ENCODE results near the gene ROCK1.
"Not testable (repeated sequence)": the region's sequence is repeated elsewhere in the genome, so short reads cannot be mapped to it uniquely, and the experiment has no call there.

ROCK1 gene

DNA sequence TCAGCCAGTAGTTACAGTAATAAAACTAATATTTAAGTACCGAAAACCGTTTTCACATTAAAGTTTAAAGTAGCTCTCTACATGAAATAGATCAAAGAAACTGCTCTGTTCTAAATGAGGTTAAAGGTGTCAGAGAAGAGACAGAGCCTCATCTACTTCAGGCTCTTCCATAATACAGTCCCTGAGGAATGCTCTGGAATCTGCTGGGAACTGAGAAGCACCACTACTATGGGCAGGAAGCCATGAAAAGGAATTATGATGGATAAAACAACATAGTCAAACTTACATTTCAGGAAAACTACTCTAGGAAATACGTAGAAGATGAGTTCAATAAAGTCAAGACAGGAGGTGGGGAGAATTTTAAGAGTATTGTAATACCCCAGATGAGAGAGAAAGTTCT, 60.0 kb downstream of the ROCK1 start:
- H3K27me3 ChIP-seq (ENCODE audit: control insufficient read depth, insufficient read depth, low read length), result no peaks in the 10 kb centered on the region

GRCh38 chr18:21049306-21049705, 62.3 kb downstream of the ROCK1 start:
- Histone ChIP-seq H3K4me1 (ENCODE audit: control insufficient read depth, insufficient read depth, low read length) (no peaks in the 10 kb centered on the region), H3K9me3 (ENCODE audit: control insufficient read depth, insufficient read depth, low read depth, low read length) (no peaks in the 10 kb centered on the region), H3K36me3 (ENCODE audit: control insufficient read depth, insufficient read depth, low read length) (peaks cover under 1% of the 10 kb centered on the region; the same call in 1 of the 2 replicates), H3K27ac (ENCODE audit: low read depth, low read length) (no peak overlapping the region), H3K4me3 (ENCODE audit: low read depth, low read length) (no peak overlapping the region), H3K27me3 (ENCODE audit: control insufficient read depth, insufficient read depth, low read length) (no peaks in the 10 kb centered on the region), H3K9ac (ENCODE audit: low read length) (no peak overlapping the region)

More for the DNA sequence above, 60.0 kb downstream of the ROCK1 start:
- Histone ChIP-seq H3K36me3 (ENCODE audit: control insufficient read depth, insufficient read depth, low read length) (no peaks in the 10 kb centered on the region), H3K4me3 (ENCODE audit: low read depth, low read length) (no peak overlapping the region), H3K27ac (ENCODE audit: low read depth, low read length) (no peak overlapping the region), H3K9ac (ENCODE audit: low read length) (no peak overlapping the region), H3K4me1 (ENCODE audit: control insufficient read depth, insufficient read depth, low read length) (no peaks in the 10 kb centered on the region), H3K9me3 (ENCODE audit: control insufficient read depth, insufficient read depth, low read depth, low read length) (no peaks in the 10 kb centered on the region)

GRCh38 chr18:21047126-21047525, 64.5 kb downstream of the ROCK1 start:
- Histone ChIP-seq H3K27ac (ENCODE audit: low read depth, low read length) (no peak overlapping the region), H3K27me3 (ENCODE audit: control insufficient read depth, insufficient read depth, low read length) (no peaks in the 10 kb centered on the region), H3K36me3 (ENCODE audit: control insufficient read depth, insufficient read depth, low read length) (peaks cover 5% of the 10 kb centered on the region; the same call in 1 of the 2 replicates), H3K4me1 (ENCODE audit: control insufficient read depth, insufficient read depth, low read length) (no peaks in the 10 kb centered on the region), H3K9ac (ENCODE audit: low read length) (no peak overlapping the region), H3K4me3 (ENCODE audit: low read depth, low read length) (no peak overlapping the region), H3K9me3 (ENCODE audit: control insufficient read depth, insufficient read depth, low read depth, low read length) (no peaks in the 10 kb centered on the region)

- Histone ChIP-seq H3K9ac (ENCODE audit: low read length) (no peak overlapping the region), H3K4me3 (ENCODE audit: low read depth, low read length) (no peak overlapping the region), H3K27ac (ENCODE audit: low read depth, low read length) (no peak overlapping the region), H3K4me1 (ENCODE audit: control insufficient read depth, insufficient read depth, low read length) (no peaks in the 10 kb centered on the region), H3K9me3 (ENCODE audit: control insufficient read depth, insufficient read depth, low read depth, low read length) (no peaks in the 10 kb centered on the region), H3K27me3 (ENCODE audit: control insufficient read depth, insufficient read depth, low read length) (no peaks in the 10 kb centered on the region), H3K36me3 (ENCODE audit: control insufficient read depth, insufficient read depth, low read length) (peaks cover 24% of the 10 kb centered on the region)
These were observed 71.1 kb downstream of the ROCK1 start for GRCh38 chr18:21040466-21040865.

DNA sequence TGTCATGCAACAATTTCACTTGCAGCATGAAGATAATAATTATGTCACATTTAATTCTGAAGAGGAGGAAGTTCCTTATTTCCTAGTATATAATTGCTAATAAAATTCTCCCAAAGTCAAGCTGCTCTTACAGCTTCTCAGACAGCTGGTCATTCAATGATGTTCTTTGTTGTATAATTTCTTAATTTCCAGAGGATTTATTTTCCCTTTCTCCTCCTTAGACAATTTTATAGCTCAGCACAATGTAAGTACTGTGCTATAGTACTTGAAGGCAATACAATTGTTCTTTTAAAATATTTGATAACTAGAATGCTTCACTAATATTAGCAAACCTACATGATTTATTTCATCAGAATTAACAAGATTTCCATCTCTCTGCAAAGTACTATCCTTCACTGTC, 73.4 kb downstream of the ROCK1 start:
- Histone ChIP-seq H3K27ac (ENCODE audit: low read depth, low read length) (no peak overlapping the region), H3K27me3 (ENCODE audit: control insufficient read depth, insufficient read depth, low read length) (no peaks in the 10 kb centered on the region), H3K9me3 (ENCODE audit: control insufficient read depth, insufficient read depth, low read depth, low read length) (no peaks in the 10 kb centered on the region), H3K9ac (ENCODE audit: low read length) (no peak overlapping the region), H3K36me3 (ENCODE audit: control insufficient read depth, insufficient read depth, low read length) (peaks cover 19% of the 10 kb centered on the region), H3K4me1 (ENCODE audit: control insufficient read depth, insufficient read depth, low read length) (no peaks in the 10 kb centered on the region), H3K4me3 (ENCODE audit: low read depth, low read length) (no peak overlapping the region)

DNA sequence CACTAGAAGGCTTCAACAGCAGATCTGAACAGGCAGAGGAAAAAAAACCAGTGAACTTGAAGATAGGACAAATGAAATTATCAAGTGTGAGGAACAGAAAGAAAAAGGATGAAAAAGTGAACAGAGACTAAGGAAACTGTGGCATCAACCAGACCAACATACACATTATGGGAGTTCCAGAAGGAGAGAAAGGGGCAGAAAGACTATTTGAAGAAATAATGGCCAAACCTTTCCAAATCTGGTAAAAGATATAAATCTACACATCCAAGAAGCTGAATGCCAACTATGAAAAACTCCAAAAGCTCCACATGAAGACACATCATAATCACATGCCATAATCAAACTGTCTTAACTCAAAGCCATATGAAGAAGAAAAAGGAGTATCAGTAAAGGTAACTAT, 79.8 kb downstream of the ROCK1 start:
- Histone ChIP-seq H3K27ac (ENCODE audit: low read depth, low read length) (no peak overlapping the region), H3K9ac (ENCODE audit: low read length) (no peak overlapping the region), H3K36me3 (ENCODE audit: control insufficient read depth, insufficient read depth, low read length) (peaks cover 9% of the 10 kb centered on the region), H3K27me3 (ENCODE audit: control insufficient read depth, insufficient read depth, low read length) (no peaks in the 10 kb centered on the region), H3K4me1 (ENCODE audit: control insufficient read depth, insufficient read depth, low read length) (no peaks in the 10 kb centered on the region), H3K4me3 (ENCODE audit: low read depth, low read length) (no peak overlapping the region), H3K9me3 (ENCODE audit: control insufficient read depth, insufficient read depth, low read depth, low read length) (peaks cover 4% of the 10 kb centered on the region; the same call in 1 of the 2 replicates)

- H3K36me3 ChIP-seq (ENCODE audit: control insufficient read depth, insufficient read depth, low read length), result peaks cover 28% of the 10 kb centered on the region
- not testable (repeated sequence) for H3K27me3 ChIP-seq (ENCODE audit: control insufficient read depth, insufficient read depth, low read length); H3K27ac ChIP-seq (ENCODE audit: low read depth, low read length); H3K4me3 ChIP-seq (ENCODE audit: low read depth, low read length); H3K9me3 ChIP-seq (ENCODE audit: control insufficient read depth, insufficient read depth, low read depth, low read length); H3K4me1 ChIP-seq (ENCODE audit: control insufficient read depth, insufficient read depth, low read length); H3K9ac ChIP-seq (ENCODE audit: low read length)
These were observed 93.4 kb downstream of the ROCK1 start for GRCh38 chr18:21018257-21018656.

DNA sequence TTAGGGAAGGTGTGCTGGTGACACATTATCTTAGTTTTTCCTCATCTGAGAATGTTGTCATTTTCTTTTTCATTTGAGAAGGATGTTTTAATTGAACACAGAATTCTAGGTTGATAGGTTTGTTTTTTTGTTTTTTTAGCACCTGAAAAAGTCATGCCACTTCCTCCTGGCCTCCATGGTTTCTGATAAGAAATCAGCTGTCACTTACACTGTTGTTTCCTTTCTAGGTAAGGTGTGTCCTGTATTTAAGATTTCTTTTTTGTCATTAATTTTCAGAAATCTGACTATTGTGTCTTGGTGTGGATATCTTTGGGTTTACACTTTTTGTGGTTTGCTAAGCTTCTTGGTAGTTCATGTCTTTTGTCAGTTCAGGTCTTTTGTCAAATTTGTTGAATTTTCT, 99.3 kb downstream of the ROCK1 start:
- Histone ChIP-seq H3K9me3 (ENCODE audit: control insufficient read depth, insufficient read depth, low read depth, low read length) (peaks cover 3% of the 10 kb centered on the region; the same call in 1 of the 2 replicates), H3K27me3 (ENCODE audit: control insufficient read depth, insufficient read depth, low read length) (no peaks in the 10 kb centered on the region), H3K9ac (ENCODE audit: low read length) (no peak overlapping the region), H3K4me1 (ENCODE audit: control insufficient read depth, insufficient read depth, low read length) (no peaks in the 10 kb centered on the region), H3K4me3 (ENCODE audit: low read depth, low read length) (no peak overlapping the region), H3K27ac (ENCODE audit: low read depth, low read length) (no peak overlapping the region), H3K36me3 (ENCODE audit: control insufficient read depth, insufficient read depth, low read length) (peaks cover 49% of the 10 kb centered on the region)

DNA sequence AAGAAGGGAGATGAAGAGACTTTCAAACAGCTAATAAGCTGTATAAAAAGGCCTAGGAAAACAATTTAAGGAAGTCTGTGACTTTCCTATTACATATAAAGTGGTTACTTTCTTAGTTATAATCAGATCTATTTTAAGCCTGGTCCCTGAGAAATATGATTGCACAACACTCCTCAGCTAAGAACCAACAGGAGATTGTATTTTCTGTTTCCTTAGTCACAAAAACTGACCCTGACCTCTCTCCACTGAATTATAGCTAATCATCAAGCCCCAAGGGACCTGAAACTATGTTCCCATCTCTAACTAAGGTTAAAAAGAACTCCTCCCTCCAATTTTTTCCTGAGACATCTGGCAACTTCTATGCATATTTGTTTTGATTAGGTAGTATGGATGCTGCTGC, 106.9 kb downstream of the ROCK1 start:
- H3K4me1 ChIP-seq (ENCODE audit: control insufficient read depth, insufficient read depth, low read length), result no peaks in the 10 kb centered on the region
- H3K9me3 ChIP-seq (ENCODE audit: control insufficient read depth, insufficient read depth, low read depth, low read length), result no peaks in the 10 kb centered on the region
- no peak overlapping the region for H3K4me3 ChIP-seq (ENCODE audit: low read depth, low read length)
- no peak overlapping the region for H3K9ac ChIP-seq (ENCODE audit: low read length)
- H3K27me3 ChIP-seq (ENCODE audit: control insufficient read depth, insufficient read depth, low read length), result no peaks in the 10 kb centered on the region
- peaks cover 39% of the 10 kb centered on the region for H3K36me3 ChIP-seq (ENCODE audit: control insufficient read depth, insufficient read depth, low read length)
- no peak overlapping the region for H3K27ac ChIP-seq (ENCODE audit: low read depth, low read length)

- Histone ChIP-seq H3K9ac (ENCODE audit: low read length) (no peak overlapping the region), H3K4me3 (ENCODE audit: low read depth, low read length) (no peak overlapping the region), H3K4me1 (ENCODE audit: control insufficient read depth, insufficient read depth, low read length) (no peaks in the 10 kb centered on the region), H3K9me3 (ENCODE audit: control insufficient read depth, insufficient read depth, low read depth, low read length) (no peaks in the 10 kb centered on the region), H3K27me3 (ENCODE audit: control insufficient read depth, insufficient read depth, low read length) (no peaks in the 10 kb centered on the region), H3K36me3 (ENCODE audit: control insufficient read depth, insufficient read depth, low read length) (peaks cover 17% of the 10 kb centered on the region), H3K27ac (ENCODE audit: low read depth, low read length) (no peak overlapping the region)
These were observed 110.9 kb downstream of the ROCK1 start for GRCh38 chr18:21000667-21001066.

DNA sequence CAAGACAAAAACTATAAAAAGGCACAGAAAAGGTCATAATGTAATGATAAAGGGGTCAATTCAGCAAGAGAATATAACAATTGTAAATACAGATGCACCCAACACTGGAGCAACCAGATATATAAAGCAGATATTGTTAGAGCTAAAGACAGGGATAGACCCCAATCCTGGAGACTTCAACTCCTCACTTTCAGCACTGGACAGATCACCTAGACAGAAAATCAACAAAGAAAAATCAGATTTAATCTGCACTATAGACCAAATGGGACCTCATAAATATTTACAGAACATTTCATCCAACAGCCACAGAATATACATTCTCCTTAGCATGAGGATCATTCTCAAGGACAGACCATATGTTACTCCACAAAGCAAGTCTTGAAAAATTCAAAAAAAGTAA, 114.2 kb downstream of the ROCK1 start:
- H3K27ac ChIP-seq (ENCODE audit: low read depth, low read length), result no peak overlapping the region
- peaks cover 4% of the 10 kb centered on the region for H3K36me3 ChIP-seq (ENCODE audit: control insufficient read depth, insufficient read depth, low read length)
- H3K27me3 ChIP-seq (ENCODE audit: control insufficient read depth, insufficient read depth, low read length), result no peaks in the 10 kb centered on the region
- H3K9me3 ChIP-seq (ENCODE audit: control insufficient read depth, insufficient read depth, low read depth, low read length), result no peaks in the 10 kb centered on the region
- H3K9ac ChIP-seq (ENCODE audit: low read length), result no peak overlapping the region
- H3K4me3 ChIP-seq (ENCODE audit: low read depth, low read length), result no peak overlapping the region
- no peaks in the 10 kb centered on the region for H3K4me1 ChIP-seq (ENCODE audit: control insufficient read depth, insufficient read depth, low read length)

DNA sequence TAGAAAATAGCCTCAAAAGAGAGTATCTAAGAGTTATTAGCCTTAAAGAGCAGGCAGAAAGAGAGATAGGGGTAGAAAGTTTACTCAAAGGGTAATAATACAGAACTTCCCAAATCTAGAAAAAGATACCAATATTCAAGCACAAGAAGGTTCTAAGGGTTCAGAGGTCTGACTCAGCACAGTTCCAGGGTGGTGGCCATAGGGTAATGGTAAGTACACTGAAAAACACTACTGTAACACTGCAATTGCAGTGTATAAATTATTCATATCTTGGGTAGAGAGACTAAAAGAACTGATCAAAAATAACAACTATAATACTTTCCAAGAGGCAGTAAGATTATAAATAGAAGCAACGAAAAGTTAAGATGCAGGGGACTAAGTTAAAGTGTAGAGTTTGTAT, 115.2 kb downstream of the ROCK1 start:
- no peaks in the 10 kb centered on the region for H3K9me3 ChIP-seq (ENCODE audit: control insufficient read depth, insufficient read depth, low read depth, low read length)
- no peaks in the 10 kb centered on the region for H3K27me3 ChIP-seq (ENCODE audit: control insufficient read depth, insufficient read depth, low read length)
- H3K4me3 ChIP-seq (ENCODE audit: low read depth, low read length), result no peak overlapping the region
- no peaks in the 10 kb centered on the region for H3K4me1 ChIP-seq (ENCODE audit: control insufficient read depth, insufficient read depth, low read length)
- H3K27ac ChIP-seq (ENCODE audit: low read depth, low read length), result no peak overlapping the region; the same call in 1 of the 2 replicates
- H3K9ac ChIP-seq (ENCODE audit: low read length), result no peak overlapping the region
- H3K36me3 ChIP-seq (ENCODE audit: control insufficient read depth, insufficient read depth, low read length), result peaks cover 7% of the 10 kb centered on the region
